NT2/D1 (cell line): Measurements from ENCODE around the gene TMF1.

ENCODE experiments used
- SUZ12 ChIP-seq: IDR thresholded peaks from 2 replicates; pipeline ENCODE4 v1.6.1; 2011; ENCODE audit not compliant: insufficient read length, insufficient read depth; ENCODE audit errors: extremely low read depth
- YY1 ChIP-seq: IDR thresholded peaks from 2 replicates; pipeline ENCODE4 v1.6.1; 2011; ENCODE audit not compliant: insufficient read length, insufficient read depth
- ZNF274 ChIP-seq: IDR thresholded peaks from 2 replicates; pipeline ENCODE4 v1.6.1; 2011; ENCODE audit warnings: mild to moderate bottlenecking, low read depth, low read length

DNA sequence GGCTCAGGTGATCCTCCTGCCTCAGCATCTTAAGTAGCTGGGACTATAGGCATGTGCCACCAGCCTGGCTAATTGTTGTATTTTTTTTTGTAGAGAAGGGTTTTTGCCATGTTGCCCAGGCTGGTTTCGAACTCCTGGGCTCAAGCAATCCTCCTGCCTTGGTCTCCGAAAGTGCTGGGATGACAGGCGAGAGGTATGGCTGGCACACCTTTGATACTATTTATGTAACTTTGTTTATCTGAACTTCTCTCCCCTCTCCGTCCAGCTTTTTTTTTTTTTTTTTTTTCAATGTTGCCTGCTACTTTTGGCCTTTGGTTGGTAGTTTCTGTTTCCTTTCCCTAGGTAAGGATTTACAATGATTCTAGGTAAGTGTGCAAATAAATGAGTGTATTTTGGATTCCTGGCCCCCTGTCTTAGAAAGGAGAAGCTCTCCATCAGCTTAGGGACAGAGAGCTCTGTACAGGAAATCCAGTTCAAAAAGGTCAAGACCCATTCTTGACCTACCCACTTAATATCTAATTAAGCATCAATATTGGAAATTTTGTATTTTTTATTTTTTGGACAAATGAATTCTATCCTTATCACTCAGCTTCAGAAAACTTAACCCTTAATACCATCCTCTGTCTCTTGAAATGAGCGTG is 39.4 kb upstream of the TMF1 start:
- no peak for TF ChIP-seq SUZ12
- no peak for TF ChIP-seq YY1
- no peak for TF ChIP-seq ZNF274
